ENCODE data around the gene MYO5C. TPM values are rescaled to one million over a fixed set of nuclear protein-coding genes. Genes with fewer than 3 reads are reported as not detected.

Gene MYO5C
- total and polyA plus RNA-seq, 2 of the 8 experiments (the other 6 are each of a cell fraction or from before 2014, with no cell fraction given) = 8.2 to 26.7 TPM

GRCh38 chr15:52309154-52309548 is 13.5 kb upstream of the MYO5C start:
- no peak overlapping the region for H3K4ac ChIP-seq (replicated peaks; ENCODE audit: insufficient read length, low read depth, low read length)
- no peak overlapping the region for H3K23ac ChIP-seq (ENCODE audit: insufficient read length)
- no peak overlapping the region for H4K5ac ChIP-seq (ENCODE audit: insufficient read length, low read depth, low read length)
- no peak overlapping the region for H3K56ac ChIP-seq (replicated peaks; ENCODE audit: insufficient read length, low read depth, low read length)
- H2BK20ac ChIP-seq (ENCODE audit: low read length) = no peak overlapping the region
- no peak overlapping the region for H2BK5ac ChIP-seq (ENCODE audit: low read depth, low read length)
- no peaks in the 10 kb centered on the region for H3K4me1 ChIP-seq (replicated peaks in 1 of 4; ENCODE audit: control insufficient read depth in 3 of 4, insufficient read depth in 4 of 4, low read length in 3 of 4)
- ChIA-PET CTCF (ENCODE audit: partially characterized antibody) (interaction anchor here (0.7 to 1.5 kb wide), 3 partner anchors 10 to 48 kb away, joined by 3 to 4 read pairs (median 3); no protein-coding TSS in a partner anchor), POLR2A (ENCODE audit: partially characterized antibody) (interaction anchor here (1.3 kb wide), 1 partner anchor 21 kb away, joined by 4 read pairs; no protein-coding TSS in a partner anchor)
- H3K36me3 ChIP-seq (ENCODE audit: control insufficient read depth in 2 of 4, insufficient read depth in 4 of 4, low read length in 3 of 4) = no peaks in the 10 kb centered on the region; a peak in 2 of 8 replicates
- H2BK12ac ChIP-seq (ENCODE audit: low read depth, low read length) = no peak overlapping the region
- H4K91ac ChIP-seq (replicated peaks; ENCODE audit: insufficient read length, low read length) = no peak overlapping the region
- H3K27ac ChIP-seq (ENCODE audit: low read depth, low read length) = no peak overlapping the region
- no peak overlapping the region for H3K4me3 ChIP-seq (ENCODE audit: extremely low read depth in 1 of 4, insufficient read depth in 2 of 4, low read depth in 3 of 4, low read length in 4 of 4)
- no peaks in the 10 kb centered on the region for H3K23me2 ChIP-seq (ENCODE audit: low read depth, low read length)
- H2AFZ ChIP-seq (ENCODE audit: low read length) = no peak overlapping the region
- H4K20me1 ChIP-seq (replicated peaks in 1 of 2; ENCODE audit: control insufficient read depth in 1 of 2, insufficient read depth in 2 of 2, low read length in 2 of 2) = no peaks in the 10 kb centered on the region
- H3K27me3 ChIP-seq (replicated peaks in 1 of 4; ENCODE audit: control insufficient read depth in 3 of 4, extremely low read depth in 1 of 4, insufficient read depth in 3 of 4, low read length in 3 of 4) = no peaks in the 10 kb centered on the region
- no peaks in the 10 kb centered on the region for H3K79me1 ChIP-seq (ENCODE audit: low read depth, low read length)
- H2AK5ac ChIP-seq (ENCODE audit: low read depth, low read length) = no peak overlapping the region
- H3K9ac ChIP-seq (replicated peaks in 1 of 4; ENCODE audit: extremely low read depth in 1 of 4, low read depth in 3 of 4, low read length in 3 of 4) = no peak overlapping the region
- no peak overlapping the region for H2BK120ac ChIP-seq (replicated peaks; ENCODE audit: low read depth, low read length)
- no peaks in the 10 kb centered on the region for H3K79me2 ChIP-seq (ENCODE audit: control insufficient read depth in 1 of 2, insufficient read depth in 2 of 2, low read length in 2 of 2)
- no peak for DNase-seq (ENCODE audit: low read depth in 1 of 2, low spot score in 2 of 2)
- H4K8ac ChIP-seq (ENCODE audit: extremely low read depth, insufficient read depth, low read length) = no peak overlapping the region
- H3K14ac ChIP-seq (ENCODE audit: insufficient read length) = no peak overlapping the region
- no peak overlapping the region for H3K4me2 ChIP-seq (ENCODE audit: insufficient read depth in 1 of 2, low read depth in 2 of 2, low read length in 2 of 2)
- no peaks in the 10 kb centered on the region for H3K9me3 ChIP-seq (ENCODE audit: insufficient read depth in 2 of 2, low read depth in 1 of 2, low read length in 1 of 2)
- WGBS, 2 experiments (ENCODE audit: extremely low coverage in 1 of 2, insufficient coverage in 1 of 2, insufficient read length in 1 of 2, insufficient replicate concordance in 2 of 2, low coverage in 1 of 2, low lambda C conversion rate in 2 of 2, missing lambda C conversion rate in 1 of 2) = 82% methylated on average over 6 of the region's 6 CpGs; no CpG with 5 or more reads in 1 of the 2 experiments
- H3K18ac ChIP-seq (ENCODE audit: extremely low read depth, low read length) = no peak overlapping the region
- no peak overlapping the region for H2BK15ac ChIP-seq (ENCODE audit: low read length)
- no peak for FAIRE-seq
- TF ChIP-seq YY1 (IDR thresholded peaks at IDR 0.05; ENCODE audit: low read depth, low read length) = no peak

Measured in H1 (cell line).